ENCODE data around the gene ITFG1.
A peak's percentile ranks its signal among the peaks of the same experiment; 100 is the strongest.
"Not testable (repeated sequence)": the region's sequence is repeated elsewhere in the genome, so short reads cannot be mapped to it uniquely, and the experiment has no call there.

Gene ITFG1

DNA sequence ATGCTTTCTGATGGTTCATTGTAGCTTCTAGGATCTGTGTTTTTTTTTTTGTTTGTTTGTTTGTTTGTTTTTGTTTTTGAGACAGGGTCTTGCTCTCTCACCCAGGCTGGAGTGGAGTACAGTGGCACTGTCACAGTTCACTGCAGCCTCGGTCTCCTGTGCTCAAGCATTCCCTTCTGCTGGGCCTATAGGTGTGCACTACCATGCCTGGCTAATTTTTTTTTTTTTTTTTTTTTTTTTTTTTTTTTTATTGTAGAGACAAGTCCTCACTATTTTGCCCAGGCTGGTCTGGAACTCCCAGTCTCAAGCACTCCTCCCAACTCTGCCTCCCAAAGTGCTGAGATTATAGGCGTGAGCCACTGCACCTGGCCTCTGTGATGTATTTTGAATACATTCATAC is 12.1 kb upstream of the ITFG1 start:
- not testable (repeated sequence) for DNase-seq

DNA sequence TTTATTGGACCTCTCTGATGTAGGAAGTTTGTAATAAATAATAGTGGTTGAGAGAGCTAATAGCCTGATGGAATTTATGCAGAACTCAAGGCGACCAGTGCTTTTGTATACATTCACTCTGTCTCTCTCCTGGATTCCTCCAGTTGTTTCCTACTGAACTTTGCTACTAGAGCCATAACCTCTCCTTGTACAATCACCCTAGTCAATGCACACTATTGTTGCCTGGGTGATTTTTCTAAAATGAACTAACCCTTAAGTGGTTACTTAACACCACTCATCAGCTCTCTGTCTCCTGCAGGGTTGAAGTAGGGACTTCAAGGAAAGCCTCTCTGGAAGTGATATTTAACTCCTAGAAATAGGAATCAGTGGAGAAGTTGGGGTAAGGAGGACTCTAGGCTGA is 9.9 kb upstream of the ITFG1 start:
- DNase-seq, result no peak

DNA sequence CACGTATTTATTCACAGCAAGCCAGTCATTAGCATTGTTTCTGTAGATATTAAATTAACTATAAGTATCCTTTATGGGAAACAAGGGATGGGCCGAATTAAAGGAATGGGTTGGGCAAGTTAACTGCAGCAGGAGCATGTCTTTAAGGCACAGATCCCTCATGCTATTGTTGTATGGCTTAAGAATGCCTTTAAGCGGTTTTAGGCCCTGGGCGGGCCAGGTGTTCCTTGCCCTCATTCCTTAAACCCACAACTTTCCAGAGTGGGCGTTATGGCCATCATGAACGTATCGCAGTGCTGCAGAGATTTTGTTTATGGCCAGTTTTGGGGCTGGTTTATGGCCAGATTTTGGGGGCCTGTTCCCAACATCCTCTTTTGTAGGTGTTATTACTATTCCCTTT is 9.3 kb upstream of the ITFG1 start:
- DNase-seq, result no peak

DNA sequence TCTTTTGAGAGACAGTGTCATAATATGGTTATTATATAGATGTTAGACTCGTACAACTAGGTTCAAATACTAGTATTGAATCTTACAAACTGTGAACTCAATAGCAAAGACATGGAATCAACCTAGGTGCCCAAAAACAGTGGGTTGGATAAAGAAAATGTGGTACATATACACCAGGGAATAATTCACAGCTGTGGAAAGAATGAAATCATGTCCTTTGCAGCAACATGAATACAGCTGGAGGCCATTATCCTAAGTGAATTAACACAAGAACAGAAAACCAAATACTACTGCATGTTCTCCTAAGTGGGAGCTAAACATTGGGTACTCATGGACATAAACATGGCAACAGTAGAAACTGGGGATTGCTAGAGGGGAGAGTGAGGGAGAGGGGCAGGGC is 8.4 kb upstream of the ITFG1 start:
- no peak for DNase-seq

DNA sequence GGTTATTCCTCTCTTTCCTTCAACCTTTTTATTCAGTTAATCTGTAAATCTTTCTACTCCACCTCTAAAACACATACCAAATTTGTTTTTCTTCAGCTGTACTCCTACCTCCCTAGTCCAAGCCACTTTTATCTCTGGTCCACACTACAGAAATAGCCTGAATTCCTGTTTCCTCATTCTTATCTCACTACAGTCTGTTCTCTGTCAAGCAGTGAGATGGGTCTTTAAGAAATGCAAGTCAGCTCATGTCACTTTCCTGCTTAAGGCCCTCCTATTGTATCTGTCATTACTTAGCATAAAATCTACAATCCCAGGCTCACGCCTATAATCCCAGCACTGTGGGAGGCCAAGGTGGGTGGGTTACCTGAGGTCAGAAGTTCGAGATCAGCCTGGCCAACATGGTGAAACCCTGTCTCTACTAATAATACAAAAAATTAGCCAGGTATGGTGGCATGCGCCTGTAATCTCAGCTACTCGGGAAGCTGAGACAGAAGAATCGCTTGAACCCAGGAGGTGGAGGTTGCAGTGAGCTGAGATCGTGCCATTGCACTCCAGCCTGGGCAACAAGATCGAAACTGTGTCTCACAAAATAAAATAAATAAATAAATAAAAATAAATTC is 7.3 kb upstream of the ITFG1 start:
- not testable (repeated sequence) for DNase-seq

DNA sequence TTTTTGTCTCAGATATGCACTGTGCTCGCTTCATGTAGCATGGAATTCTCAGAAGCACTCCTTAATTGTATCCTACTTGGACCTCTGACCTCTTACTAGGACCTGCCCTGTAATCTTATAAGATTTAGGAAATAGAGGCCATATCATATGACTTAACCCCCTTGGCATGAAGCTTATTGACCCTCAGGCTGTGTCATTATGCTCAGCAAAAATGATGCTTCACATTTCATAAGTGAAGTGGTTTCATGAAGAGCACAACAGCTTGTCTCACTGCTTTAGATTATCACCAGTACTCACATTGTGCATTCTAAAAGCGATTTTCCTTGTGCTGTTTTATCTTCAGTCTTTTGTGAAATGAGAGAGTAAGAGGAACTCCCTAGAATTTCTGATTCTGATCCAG is 6.6 kb upstream of the ITFG1 start:
- DNase-seq, result no peak

DNA sequence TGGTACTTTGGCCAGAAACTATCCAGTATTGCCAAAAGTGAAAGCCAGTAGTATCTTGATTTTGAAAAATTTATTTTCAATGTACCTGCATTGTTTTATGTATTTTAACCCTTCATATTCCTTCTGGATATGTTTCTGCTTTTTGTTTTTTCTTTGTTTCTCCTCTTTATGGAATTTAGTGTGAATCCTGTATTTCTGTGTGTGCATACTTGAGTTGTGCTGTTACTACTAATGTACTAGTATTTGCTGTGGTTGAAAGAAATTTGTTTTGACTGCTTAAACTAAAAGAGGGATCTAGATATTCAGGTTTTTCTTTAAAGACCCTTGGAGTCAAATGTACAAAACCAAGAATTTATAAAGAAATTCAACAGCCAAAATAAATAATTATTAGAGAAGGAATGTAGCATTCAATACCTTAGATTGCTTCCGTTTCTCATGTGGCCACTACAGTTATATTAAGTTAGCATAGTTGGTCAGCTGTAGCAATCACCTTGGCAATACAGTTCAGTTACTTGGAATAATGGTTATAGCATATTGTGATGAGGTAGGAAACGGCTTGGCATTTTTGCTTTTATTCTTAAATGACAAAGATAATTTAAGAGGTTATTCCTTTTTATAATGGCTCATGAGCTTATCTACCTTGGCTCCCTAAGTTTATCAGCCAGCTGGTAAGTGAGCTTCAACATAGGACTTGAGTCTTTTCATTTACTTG is 5.2 kb upstream of the ITFG1 start:
- DNase-seq, result no peak

DNA sequence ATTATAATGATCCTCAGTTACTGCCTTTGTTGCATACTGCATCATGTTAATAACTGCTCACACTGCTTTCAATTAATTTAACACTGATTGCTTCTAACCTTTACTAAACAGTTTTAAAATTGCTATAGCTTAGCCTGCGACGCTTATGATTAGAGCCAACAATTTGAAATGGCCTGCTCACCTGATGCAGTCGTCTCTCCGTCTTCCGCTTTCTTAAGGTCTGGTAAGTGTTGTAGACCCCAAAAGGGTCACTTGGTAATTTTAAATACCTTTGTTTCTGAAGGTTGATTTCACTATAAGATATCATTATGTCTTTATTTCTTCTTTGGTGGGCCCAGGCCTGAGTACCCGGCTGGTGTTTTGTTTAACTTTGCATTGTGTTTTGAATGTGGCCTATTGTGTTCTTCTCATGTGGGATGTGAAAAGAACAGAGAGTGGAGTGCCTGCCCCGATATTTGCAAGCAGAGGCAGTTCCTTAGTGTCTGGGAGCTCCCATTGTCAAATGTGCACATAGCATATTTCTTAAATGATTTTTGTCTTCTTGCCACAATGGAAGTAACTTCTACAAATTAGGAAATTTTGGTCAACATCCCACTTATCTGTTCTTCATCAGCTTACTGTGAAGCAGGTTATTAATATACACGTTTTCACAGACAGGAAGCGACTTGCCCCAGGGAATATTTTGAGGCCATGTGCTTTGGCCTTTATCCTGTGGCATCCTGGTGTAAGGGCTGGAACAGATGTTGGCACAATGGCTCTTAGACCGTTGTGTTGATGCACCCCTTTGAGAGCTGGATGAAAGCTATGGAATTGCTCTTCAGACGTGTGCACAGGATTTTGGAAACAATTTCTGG is 3.1 kb upstream of the ITFG1 start:
- DNase-seq, result no peak

DNA sequence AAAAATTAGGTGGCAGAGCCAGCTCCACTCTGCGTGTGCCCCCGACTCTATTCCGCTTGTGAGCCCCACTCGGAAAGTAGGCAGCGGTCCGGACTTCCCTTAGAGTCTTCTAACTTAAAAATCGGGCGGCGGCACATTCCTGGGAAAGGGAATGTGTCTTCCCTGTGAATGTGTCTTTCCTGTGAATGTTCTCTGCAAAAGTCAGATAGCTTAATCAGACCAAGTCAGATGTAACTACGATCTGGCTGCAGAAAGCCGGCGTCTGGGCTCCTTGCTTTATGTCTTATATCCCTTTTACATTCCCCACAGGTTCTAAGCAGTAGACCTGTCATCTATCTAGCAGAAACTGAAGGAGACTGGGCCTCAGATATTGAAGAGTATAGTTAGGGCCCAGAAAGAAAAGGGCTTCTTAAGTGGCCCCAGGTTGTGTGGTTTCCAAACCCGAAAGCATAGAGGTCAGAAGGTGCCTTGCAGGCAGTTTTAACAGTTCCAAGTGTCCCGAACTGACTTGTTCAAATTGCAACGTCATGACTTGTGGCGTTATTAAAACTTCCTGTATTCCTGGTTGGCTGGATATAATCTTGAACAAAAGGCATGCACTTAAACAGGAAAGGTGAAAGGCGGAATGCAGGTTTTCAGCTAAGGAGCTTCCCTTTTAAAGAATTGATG is 869 bp upstream of the ITFG1 start:
- peak; percentile 32 for DNase-seq

DNA sequence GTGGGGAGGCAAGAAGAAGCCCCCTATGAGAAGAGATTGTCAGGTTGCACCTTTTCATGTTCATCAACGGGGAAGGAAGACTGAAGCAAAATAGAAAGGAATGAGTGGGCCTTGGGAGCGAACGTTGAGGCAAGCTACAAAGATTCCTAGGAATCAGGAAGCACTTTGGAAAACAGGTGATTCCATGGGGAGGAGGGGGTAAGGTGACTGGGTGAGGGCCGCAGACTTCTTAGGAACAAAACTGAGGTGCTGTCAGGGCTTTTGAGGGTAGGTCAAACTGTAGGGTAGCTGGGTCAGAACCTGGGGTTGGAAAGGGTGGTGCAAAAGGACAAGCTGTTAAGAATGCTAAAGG is 528 bp downstream of the ITFG1 start:
- no peak for DNase-seq

DNA sequence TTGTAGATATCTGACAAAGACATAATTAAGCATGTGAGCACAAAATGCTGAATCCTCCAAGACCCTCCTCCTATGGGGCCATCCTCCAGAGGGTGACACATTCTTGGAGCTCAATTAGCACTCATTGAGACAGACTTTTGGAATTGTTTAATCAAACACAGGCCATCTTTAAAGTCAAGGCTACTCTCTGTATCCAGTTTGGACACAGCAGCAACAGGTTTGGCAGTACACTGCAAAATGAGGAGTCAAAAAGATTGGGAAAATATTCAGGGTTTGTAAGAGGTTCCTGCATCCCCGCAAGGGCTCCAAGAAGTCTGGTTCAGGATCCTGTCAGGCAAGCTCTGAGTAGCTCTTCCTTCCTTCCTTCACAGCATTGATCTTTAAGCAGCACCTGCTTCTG is 1.3 kb downstream of the ITFG1 start:
- DNase-seq, result no peak

DNA sequence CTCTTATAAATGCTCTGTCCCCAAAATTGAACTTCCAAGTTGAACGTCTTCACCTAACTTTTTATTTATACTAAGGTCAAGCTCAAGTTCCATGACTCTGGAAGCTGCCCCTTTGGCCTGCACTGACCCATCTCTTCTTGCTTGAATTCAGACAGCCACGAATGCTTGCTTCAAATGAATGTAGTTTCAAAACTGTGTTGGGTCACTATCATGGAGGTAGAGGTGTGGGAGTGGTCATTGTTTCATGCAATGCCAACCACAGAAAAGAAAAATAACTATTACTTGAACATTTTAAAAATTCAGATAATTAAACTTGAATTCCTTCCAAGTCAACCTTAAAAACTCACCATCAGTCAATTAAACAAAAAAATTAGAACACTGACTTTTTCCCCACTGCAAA is 2.5 kb downstream of the ITFG1 start:
- no peak for DNase-seq

DNA sequence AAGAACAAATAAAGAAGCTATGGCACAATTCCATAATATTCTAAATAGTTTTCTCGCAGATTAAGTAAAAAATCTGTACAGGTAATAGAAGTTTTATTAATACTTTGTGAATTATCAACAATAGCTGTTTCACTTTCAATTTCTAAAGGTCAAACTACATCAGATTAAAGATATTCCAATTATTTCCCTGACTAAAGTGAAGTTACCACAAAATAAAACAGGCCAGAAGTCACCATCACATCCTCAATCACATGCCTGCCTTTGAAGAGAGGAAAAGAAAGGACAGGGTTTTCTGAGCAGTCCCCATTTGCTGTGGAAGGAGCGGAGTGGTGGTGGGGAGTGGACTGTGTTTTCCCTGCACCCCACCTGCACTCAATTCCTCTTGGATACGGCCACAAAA is 11.1 kb downstream of the ITFG1 start:
- DNase-seq, result no peak

DNA sequence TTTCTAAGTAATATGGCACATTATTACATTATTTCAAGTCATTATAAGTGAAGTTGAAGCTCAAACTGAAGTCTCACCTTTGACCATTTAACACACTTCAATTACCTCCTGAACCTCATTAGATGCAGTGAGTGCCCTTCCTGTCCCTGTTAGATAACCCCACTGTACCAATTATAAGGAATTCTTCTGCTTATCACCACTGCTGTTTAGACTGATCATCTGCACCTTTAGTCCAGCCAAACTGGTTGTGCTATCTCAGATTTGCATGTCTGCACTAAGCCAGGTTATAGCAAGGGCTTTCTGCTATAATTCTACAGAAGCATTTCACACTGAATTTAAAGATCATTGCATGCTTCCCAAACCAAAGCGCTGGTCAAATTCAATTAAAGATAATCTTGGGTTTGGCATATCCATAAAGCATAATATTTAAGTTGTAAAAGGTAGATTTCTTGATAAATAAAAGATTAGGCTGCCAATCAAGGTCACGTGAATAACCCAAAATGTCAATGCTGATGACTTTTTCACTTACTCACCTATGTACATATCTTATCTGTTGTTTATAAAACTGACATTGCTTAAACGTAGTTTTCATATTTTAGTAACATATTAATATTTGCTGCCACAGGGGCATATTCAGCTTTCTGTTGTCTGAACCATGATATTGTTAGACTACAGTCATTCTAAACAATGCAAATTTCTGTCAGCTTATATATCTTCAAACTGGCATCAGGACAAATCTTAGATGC is 11.9 kb downstream of the ITFG1 start:
- no peak for DNase-seq

DNA sequence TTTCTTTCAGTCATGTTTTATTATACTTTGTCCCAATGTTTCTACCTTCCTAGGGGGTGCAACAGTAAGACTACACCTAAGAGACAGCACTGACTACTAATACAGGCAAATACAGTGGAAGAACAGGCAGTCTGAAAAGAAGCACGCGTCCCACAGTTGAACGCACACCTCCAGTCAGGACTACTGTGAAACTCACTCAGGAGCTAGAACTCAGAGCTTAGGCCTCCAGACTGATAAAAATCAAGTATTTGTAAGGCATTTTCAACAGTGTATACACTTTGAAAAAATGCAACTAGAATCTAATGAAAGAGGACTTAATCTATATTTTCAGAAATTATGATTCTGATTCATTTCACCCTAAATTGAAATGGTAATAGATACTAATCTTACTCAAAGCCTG is 14.4 kb downstream of the ITFG1 start:
- DNase-seq, result no peak

DNA sequence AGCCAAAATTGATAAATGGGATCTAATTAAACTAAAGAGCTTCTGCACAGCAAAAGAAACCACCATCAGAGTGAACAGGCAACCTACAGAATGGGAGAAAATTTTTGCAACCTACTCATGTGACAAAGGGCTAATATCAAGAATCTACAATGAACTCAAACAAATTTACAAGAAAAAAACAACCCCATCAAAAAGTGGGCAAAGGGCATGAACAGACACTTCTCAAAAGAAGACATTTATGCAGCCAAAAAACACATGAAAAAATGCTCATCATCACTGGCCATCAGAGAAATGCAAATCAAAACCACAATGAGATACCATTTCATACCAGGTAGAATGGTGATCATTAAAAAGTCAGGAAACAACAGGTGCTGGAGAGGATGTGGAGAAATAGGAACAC is 18.0 kb downstream of the ITFG1 start:
- DNase-seq, result not testable (repeated sequence)

DNA sequence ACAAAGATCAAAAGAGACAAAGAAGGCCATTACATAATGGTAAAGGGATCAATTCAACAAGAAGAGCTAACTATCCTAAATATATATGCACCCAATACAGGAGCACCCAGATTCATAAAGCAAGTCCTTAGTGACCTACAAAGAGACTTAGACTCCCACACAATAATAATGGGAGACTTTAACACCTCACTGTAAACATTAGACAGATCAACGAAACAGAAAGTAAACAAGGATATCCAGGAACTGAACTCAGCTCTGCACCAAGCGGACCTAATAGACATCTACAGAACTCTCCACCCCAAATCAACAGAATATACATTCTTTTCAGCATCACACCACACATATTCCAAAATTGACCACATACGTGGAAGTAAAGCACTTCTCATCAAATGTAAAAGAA is 20.8 kb downstream of the ITFG1 start:
- not testable (repeated sequence) for DNase-seq

DNA sequence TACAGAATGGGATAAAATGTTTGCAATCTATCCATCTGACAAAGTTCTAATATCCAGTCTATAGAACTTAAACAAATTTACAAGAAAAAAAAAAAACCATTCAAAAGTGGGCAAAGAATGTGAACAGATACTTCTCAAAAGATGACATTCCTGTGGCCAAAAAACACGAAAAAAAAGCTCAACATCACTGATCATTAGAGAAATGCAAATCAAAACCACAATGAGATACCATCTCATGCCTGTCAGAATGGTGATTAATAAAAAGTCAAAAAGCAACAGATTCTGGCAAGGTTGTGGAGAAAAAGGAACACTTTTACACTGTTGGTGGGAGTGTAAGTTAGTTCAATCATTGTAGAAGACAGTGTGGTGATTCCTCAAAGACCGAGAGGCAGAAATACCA is 26.6 kb downstream of the ITFG1 start:
- not testable (repeated sequence) for DNase-seq

DNA sequence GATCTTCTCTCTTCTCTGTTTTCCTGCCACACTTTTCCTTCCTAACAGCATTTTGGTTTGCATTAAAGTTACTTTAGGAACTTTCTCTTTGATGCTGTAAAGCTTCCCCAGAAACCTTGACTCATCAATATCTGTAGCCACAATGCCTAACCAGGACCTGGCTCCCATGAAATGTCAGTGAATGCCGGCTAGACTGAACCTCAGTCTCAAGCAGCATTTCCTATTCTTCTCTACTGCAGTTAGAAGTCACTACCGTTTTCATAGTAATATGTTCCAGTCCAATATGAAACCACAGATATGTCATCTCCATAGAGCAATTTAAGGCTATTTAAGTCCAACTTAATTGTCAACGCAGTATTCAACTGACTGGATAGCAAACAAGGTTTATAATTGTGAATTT is 28.9 kb downstream of the ITFG1 start:
- no peak for DNase-seq

DNA sequence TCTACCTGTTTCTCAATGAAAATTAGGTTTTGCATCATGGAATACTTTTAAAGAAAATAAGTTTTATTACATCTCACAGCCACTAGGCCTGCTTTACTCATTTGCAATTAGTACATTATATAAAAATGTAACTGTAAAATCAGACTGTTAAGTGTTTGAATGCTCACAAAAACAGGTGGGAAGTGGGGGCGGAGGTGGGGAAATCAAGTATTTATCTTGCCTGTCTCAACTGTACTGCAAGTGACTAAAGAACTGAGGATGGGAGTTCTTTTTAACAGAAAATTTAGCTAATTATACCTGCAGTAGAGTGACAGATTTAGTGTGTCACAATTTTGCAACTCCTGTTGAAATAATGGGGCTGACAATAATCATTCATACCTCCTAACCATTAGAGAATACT is 34.1 kb downstream of the ITFG1 start:
- DNase-seq, result no peak

DNA sequence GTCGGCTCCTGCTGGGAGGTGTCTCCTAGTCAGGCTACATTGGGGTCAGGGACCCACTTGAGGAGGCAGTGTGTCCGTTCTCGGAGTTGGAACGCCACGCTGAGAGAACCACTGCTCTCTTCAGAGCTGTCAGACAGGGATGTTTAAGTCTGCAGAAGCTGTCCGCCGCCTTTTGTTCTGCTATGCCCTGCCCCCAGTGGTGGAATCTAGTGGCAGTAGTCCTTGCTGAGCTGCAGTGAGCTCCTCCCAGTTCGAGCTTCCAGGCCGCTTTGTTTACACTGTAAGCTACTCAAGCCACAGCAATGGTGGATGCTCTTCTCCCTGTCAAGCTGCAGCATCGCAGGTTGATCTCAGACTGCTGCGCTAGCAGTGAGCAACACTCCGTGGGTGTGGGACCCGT is 36.0 kb downstream of the ITFG1 start:
- DNase-seq, result no peak

DNA sequence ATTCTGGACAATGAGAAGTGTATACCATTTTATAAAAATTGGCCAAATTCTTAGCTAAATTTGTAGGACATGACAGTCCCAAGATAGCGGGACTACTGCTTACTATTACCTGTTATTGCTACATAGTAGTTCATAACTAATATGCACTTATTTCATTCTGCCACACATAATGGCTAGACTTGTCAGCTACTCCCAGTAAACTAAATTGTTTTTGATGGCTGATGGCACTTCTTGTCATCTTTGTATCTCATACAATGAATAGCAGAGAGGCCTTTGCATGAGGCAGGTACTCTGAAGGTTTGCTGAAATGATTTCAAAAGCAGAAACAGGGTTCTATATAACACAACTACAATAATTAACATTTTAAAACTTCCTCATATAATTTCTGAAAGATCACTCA is 44.0 kb downstream of the ITFG1 start:
- no peak for DNase-seq

DNA sequence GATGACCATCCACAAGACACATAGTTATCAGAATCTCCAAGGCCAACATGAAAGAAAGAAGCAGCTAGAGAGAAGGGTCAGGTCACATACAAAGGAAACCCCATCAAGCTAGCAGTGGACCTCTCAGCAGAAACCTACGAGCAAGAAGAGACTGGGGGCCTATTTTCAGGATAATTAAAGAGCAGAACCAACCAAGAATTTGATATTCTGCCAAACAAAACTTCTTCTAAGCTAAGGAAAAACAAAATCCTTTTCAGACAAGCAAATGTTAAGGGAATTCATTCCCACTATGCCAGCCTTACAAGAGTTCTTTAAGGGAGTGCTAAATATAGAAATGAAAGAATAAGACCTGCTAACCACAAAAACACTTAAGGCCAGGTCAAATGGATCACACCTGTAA is 47.8 kb downstream of the ITFG1 start:
- DNase-seq, result no peak

Data from CD4-positive, alpha-beta T cell treated with Interleukin-10 for 1 hour (primary cell).